Astrocyte (in vitro differentiated cells and primary cell): Measurements from ENCODE around the gene NEB. TPM values are rescaled to one million over a fixed set of nuclear protein-coding genes. Genes with fewer than 3 reads are reported as not detected.

Experiments used
- DNase-seq: peaks from one replicate; pipeline ENCODE4 v3.0.0-alpha.2; 2010; ENCODE audit warnings: low read depth
- FAIRE-seq: peaks from 2 replicates; lab custom pipeline; 2011; peaks lifted over from hg19 to GRCh38; lab: Jason Lieb, UNC
- H2AFZ ChIP-seq: 2 replicates; pipeline ENCODE4 v1.6.0; 2012; ENCODE audit warnings: low read depth, low read length, inconsistent platforms
- H3K27ac ChIP-seq: 2 replicates; pipeline ENCODE4 v1.5.1; 2011; ENCODE audit warnings: low read depth, low read length, inconsistent platforms
- H3K27me3 ChIP-seq: 2 replicates; pipeline ENCODE4 v1.6.0; 2011; ENCODE audit warnings: low read length, inconsistent platforms; ENCODE audit not compliant: insufficient read depth
- H3K36me3 ChIP-seq: 2 replicates; pipeline ENCODE4 v1.5.1; 2011; ENCODE audit warnings: low read length, inconsistent platforms; ENCODE audit not compliant: insufficient read depth
- H3K4me1 ChIP-seq: 2 replicates; pipeline ENCODE4 v1.5.1; 2011; ENCODE audit warnings: low read length, inconsistent platforms; ENCODE audit not compliant: insufficient read depth
- H3K4me2 ChIP-seq: 2 replicates; pipeline ENCODE4 v1.6.0; 2012; ENCODE audit warnings: low read length, inconsistent platforms
- H3K4me3 ChIP-seq: 2 replicates; pipeline ENCODE4 v1.5.1; 2011; ENCODE audit warnings: low read depth, mild to moderate bottlenecking, low read length, inconsistent platforms; ENCODE audit not compliant: insufficient read depth
- H3K79me2 ChIP-seq: 2 replicates; pipeline ENCODE4 v1.6.0; 2012; ENCODE audit warnings: mild to moderate bottlenecking, low read length, inconsistent platforms; ENCODE audit not compliant: insufficient read depth
- H3K9ac ChIP-seq: 2 replicates; pipeline ENCODE4 v1.6.0; 2012; ENCODE audit warnings: mild to moderate bottlenecking, low read length, inconsistent platforms
- H3K9me3 ChIP-seq: 2 replicates; pipeline ENCODE4 v1.5.1; 2012; ENCODE audit warnings: low read depth, mild to moderate bottlenecking, low read length, inconsistent platforms; ENCODE audit not compliant: insufficient read depth
- H4K20me1 ChIP-seq: 2 replicates; pipeline ENCODE4 v1.6.0; 2012; ENCODE audit warnings: low read length, inconsistent platforms; ENCODE audit not compliant: insufficient read depth
- H3K27ac Mint-ChIP-seq: one replicate; pipeline ENCODE4 v1.8.0; 2021; ENCODE audit warnings: mild to moderate bottlenecking, mixed read lengths; ENCODE audit not compliant: unreplicated experiment
- H3K27me3 Mint-ChIP-seq: one replicate; pipeline ENCODE4 v1.8.0; 2021; ENCODE audit warnings: low read depth, mixed read lengths; ENCODE audit not compliant: unreplicated experiment
- H3K36me3 Mint-ChIP-seq: one replicate; pipeline ENCODE4 v1.8.0; 2021; ENCODE audit warnings: low read depth, mixed read lengths; ENCODE audit not compliant: unreplicated experiment
- H3K4me1 Mint-ChIP-seq: one replicate; pipeline ENCODE4 v1.8.0; 2021; ENCODE audit warnings: low read depth, mixed read lengths; ENCODE audit not compliant: unreplicated experiment
- H3K4me3 Mint-ChIP-seq: one replicate; pipeline ENCODE4 v1.8.0; 2021; ENCODE audit warnings: mild to moderate bottlenecking, moderate library complexity, mixed read lengths; ENCODE audit not compliant: unreplicated experiment
- H3K9me3 Mint-ChIP-seq: one replicate; pipeline ENCODE4 v1.8.0; 2021; ENCODE audit warnings: mild to moderate bottlenecking, mixed read lengths; ENCODE audit not compliant: unreplicated experiment
- EZH2 ChIP-seq: IDR thresholded peaks from 2 replicates; pipeline ENCODE4 v1.6.1; 2012; ENCODE audit warnings: mild to moderate bottlenecking, low read length, inconsistent platforms; ENCODE audit not compliant: insufficient read depth
- total RNA-seq: library from RNA; stranded (reverse); gene quantifications from 2 replicates; pipeline ENCODE4 v1.2.1, GENCODE V29; 2021
- TF ChIP-seq, protein P1 (sequence below): IDR thresholded peaks from 2 replicates; pipeline ENCODE4 v1.5.1; 2011; ENCODE audit warnings: low read depth, mild to moderate bottlenecking, inconsistent platforms, low read length, moderate library complexity; ENCODE audit not compliant: insufficient read depth

Gene NEB
- total RNA-seq, 1 donor from 2014 or later = 0.82 TPM

DNA sequence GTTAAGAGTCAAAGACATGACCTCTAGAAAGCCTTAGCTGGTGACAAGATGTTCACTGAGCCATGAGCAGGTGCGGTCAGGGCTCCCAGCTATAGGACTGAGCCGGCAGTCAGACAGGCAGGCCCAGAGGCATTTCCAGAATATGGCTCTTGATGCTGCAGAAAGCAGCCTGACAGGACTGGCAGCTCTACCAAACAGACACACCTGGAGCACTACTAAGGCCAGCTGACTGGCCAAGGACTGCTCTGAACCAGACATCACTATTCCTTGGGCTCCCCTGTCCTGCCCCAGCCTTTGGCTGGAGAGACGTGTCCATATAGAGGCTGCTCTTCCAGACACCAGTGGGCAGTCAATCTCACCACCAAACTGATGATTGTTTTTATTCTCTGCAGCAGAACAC, 225.8 kb downstream of the NEB start:
- Histone ChIP-seq H3K36me3 (no peaks in the 10 kb centered on the region), H3K9ac (no peak overlapping the region), H3K4me3 (no peak overlapping the region), H3K4me1 (no peaks in the 10 kb centered on the region), H3K27me3 (no peaks in the 10 kb centered on the region), H3K4me2 (no peak overlapping the region), H3K79me2 (no peaks in the 10 kb centered on the region), H4K20me1 (no peaks in the 10 kb centered on the region), H3K9me3 (no peaks in the 10 kb centered on the region), H3K27ac (no peak overlapping the region), H2AFZ (no peak overlapping the region)
- peaks cover 5% of the 10 kb centered on the region for H3K36me3 Mint-ChIP-seq
- DNase-seq (no peak), FAIRE-seq (no peak)
- H3K27me3 Mint-ChIP-seq = no peaks in the 10 kb centered on the region
- no peak overlapping the region for H3K27ac Mint-ChIP-seq
- no peak overlapping the region for H3K4me3 Mint-ChIP-seq
- no peaks in the 10 kb centered on the region for H3K4me1 Mint-ChIP-seq
- H3K9me3 Mint-ChIP-seq = peaks cover 2% of the 10 kb centered on the region
- TF ChIP-seq, protein P1, sequence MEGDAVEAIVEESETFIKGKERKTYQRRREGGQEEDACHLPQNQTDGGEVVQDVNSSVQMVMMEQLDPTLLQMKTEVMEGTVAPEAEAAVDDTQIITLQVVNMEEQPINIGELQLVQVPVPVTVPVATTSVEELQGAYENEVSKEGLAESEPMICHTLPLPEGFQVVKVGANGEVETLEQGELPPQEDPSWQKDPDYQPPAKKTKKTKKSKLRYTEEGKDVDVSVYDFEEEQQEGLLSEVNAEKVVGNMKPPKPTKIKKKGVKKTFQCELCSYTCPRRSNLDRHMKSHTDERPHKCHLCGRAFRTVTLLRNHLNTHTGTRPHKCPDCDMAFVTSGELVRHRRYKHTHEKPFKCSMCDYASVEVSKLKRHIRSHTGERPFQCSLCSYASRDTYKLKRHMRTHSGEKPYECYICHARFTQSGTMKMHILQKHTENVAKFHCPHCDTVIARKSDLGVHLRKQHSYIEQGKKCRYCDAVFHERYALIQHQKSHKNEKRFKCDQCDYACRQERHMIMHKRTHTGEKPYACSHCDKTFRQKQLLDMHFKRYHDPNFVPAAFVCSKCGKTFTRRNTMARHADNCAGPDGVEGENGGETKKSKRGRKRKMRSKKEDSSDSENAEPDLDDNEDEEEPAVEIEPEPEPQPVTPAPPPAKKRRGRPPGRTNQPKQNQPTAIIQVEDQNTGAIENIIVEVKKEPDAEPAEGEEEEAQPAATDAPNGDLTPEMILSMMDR = no peak
- TF ChIP-seq EZH2 = no peak

DNA sequence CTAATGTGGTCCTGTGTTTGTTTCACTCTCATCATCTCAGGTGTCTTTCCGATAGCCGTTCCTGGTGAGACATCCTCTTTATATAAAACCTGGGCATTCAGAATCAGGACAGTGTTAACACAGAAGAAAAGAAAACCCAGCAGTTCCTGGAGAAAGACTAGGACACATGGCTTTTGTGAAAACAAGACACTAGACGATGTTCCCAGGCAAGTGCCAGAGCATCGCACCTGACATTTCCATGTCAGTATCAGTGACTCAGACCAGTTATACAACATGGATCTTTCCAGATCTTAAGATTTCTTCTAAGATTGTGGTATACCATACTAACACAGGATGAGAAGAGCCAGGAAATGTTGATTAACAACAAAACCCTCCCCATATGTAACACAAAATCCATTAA, 228.1 kb downstream of the NEB start:
- Histone ChIP-seq H3K4me3 (no peak overlapping the region), H3K4me1 (no peaks in the 10 kb centered on the region), H3K4me2 (no peak overlapping the region), H4K20me1 (no peaks in the 10 kb centered on the region), H3K9ac (no peak overlapping the region), H3K27ac (no peak overlapping the region), H2AFZ (no peak overlapping the region), H3K27me3 (no peaks in the 10 kb centered on the region), H3K79me2 (no peaks in the 10 kb centered on the region), H3K36me3 (no peaks in the 10 kb centered on the region), H3K9me3 (no peaks in the 10 kb centered on the region)
- FAIRE-seq = no peak
- Mint-ChIP-seq H3K4me1 (no peaks in the 10 kb centered on the region), H3K36me3 (peaks cover 2% of the 10 kb centered on the region), H3K27me3 (no peaks in the 10 kb centered on the region), H3K4me3 (no peak overlapping the region), H3K27ac (no peak overlapping the region), H3K9me3 (no peaks in the 10 kb centered on the region)
- DNase-seq = no peak
- TF ChIP-seq, protein P1 = no peak
- TF ChIP-seq EZH2 = no peak

DNA sequence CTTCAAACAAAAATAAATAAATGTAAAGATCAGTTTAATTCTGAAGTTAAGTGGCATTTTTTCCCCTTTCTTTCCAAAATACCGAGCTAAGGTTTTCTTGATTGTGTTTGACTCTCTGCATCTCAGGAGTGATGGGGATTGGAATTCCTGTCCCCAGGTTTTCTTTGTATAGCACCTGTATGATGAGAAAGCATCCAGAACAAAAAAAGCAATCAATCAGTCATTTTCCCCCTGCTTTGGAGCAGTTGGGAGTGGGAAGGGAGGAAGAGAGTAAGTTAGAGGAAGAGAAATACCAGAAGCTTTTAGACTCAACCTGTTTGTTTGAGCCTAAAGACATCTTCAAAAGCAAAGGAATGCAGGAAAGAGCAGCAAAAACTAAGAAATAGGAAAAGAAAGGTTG, 236.1 kb downstream of the NEB start:
- no peak overlapping the region for H2AFZ ChIP-seq
- H3K27ac ChIP-seq = no peak overlapping the region
- no peaks in the 10 kb centered on the region for H3K79me2 ChIP-seq
- DNase-seq (no peak), FAIRE-seq (no peak)
- no peak overlapping the region for H3K4me2 ChIP-seq
- no peak overlapping the region for H3K4me3 ChIP-seq
- no peak overlapping the region for H3K4me3 Mint-ChIP-seq
- no peak overlapping the region for H3K9ac ChIP-seq
- no peak for TF ChIP-seq EZH2
- TF ChIP-seq, protein P1 = no peak
- H3K9me3 ChIP-seq = no peaks in the 10 kb centered on the region
- H4K20me1 ChIP-seq = no peaks in the 10 kb centered on the region
- peaks cover 7% of the 10 kb centered on the region for H3K36me3 Mint-ChIP-seq
- no peaks in the 10 kb centered on the region for H3K27me3 ChIP-seq
- H3K27ac Mint-ChIP-seq = no peak overlapping the region
- no peaks in the 10 kb centered on the region for H3K36me3 ChIP-seq
- no peaks in the 10 kb centered on the region for H3K4me1 ChIP-seq
- no peaks in the 10 kb centered on the region for H3K4me1 Mint-ChIP-seq
- H3K27me3 Mint-ChIP-seq = no peaks in the 10 kb centered on the region
- no peaks in the 10 kb centered on the region for H3K9me3 Mint-ChIP-seq
